ENCODE measurements around the gene CHRNA1. TPM values are rescaled to one million over a fixed set of nuclear protein-coding genes. Genes with fewer than 3 reads are reported as not detected.

Gene CHRNA1
- total RNA-seq, 1 experiment from 2014 or later = not detected

DNA sequence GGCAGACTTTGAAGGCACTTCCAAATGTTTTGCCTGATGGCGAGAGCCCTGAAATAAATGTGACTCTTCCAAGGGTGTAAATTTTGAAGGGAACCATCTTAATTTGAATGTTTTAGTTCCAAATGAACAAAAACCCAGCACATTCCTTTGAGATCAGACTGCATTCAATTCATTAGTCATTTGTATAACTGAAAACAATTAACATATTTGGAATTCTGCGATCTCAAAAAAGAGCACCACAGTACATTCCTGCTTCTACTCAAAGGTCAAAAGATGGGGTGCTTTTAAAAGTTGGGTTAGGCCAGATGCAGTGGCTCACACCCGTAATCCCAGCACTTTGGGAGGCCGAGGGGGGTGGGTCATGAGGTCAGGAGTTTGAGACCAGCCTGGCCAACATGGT is 38.2 kb upstream of the CHRNA1 start:
- H2AFZ ChIP-seq (ENCODE audit: low read length) = no peak overlapping the region
- no peak overlapping the region for H2BK20ac ChIP-seq (ENCODE audit: low read depth, low read length, poor library complexity, severe bottlenecking)
- no peak overlapping the region for H4K91ac ChIP-seq (ENCODE audit: insufficient read length, low read depth, low read length)
- no peaks in the 10 kb centered on the region for H3K79me1 ChIP-seq (ENCODE audit: insufficient read depth, low read depth, low read length, poor library complexity, severe bottlenecking)
- no peak overlapping the region for H4K5ac ChIP-seq (ENCODE audit: insufficient read length, low read depth, low read length)
- H3K4ac ChIP-seq (ENCODE audit: low read depth, low read length) = no peak overlapping the region
- H3K9me3 ChIP-seq (ENCODE audit: control insufficient read depth, low read depth, low read length) = no peaks in the 10 kb centered on the region
- no peak overlapping the region for H3K18ac ChIP-seq (ENCODE audit: insufficient read length, low read depth, low read length)
- no peaks in the 10 kb centered on the region for H3K79me2 ChIP-seq (ENCODE audit: insufficient read depth, low read length)
- H2BK120ac ChIP-seq (ENCODE audit: low read depth, low read length, poor library complexity, severe bottlenecking) = no peak overlapping the region
- no peak overlapping the region for H3T11ph ChIP-seq (ENCODE audit: low read length)
- TF ChIP-seq CTCF (conservative IDR thresholded peaks at IDR 0.05) = no peak
- H2BK15ac ChIP-seq (ENCODE audit: low read depth, low read length) = no peak overlapping the region
- Mint-ChIP-seq H3K9me3 (no peaks in the 10 kb centered on the region), H3K36me3 (ENCODE audit: insufficient read depth in 1 of 3, low read depth in 3 of 3) (peaks cover 21 to 71% (median 58%) of the 10 kb centered on the region in 3 experiments), H3K4me3 (no peak overlapping the region), H3K4me1 (peaks cover 9 to 18% of the 10 kb centered on the region in 2 experiments; a peak in 3 of 4 replicates), H3K27ac (no peak overlapping the region), H3K27me3 (ENCODE audit: low read depth) (no peaks in the 10 kb centered on the region)
- DNase-seq = no peak
- H2BK5ac ChIP-seq (ENCODE audit: insufficient read length, low read length) = no peak overlapping the region
- H3K9ac ChIP-seq (ENCODE audit: extremely low read depth, insufficient read length, low read length) = no peak overlapping the region
- WGBS (ENCODE audit: extremely low coverage, insufficient read length, low lambda C conversion rate) = no CpG with 5 or more reads among the region's 4 CpGs
- H3K56ac ChIP-seq (ENCODE audit: insufficient read length, low read depth, low read length) = no peak overlapping the region
- H3K4me1 ChIP-seq (ENCODE audit: insufficient read depth, low read length) = no peaks in the 10 kb centered on the region; the same call in 1 of the 2 replicates
- H4K8ac ChIP-seq (replicated peaks; ENCODE audit: insufficient read length, low read depth, low read length) = no peak overlapping the region
- H3K4me2 ChIP-seq (ENCODE audit: insufficient read depth, insufficient read length, low read length) = no peak overlapping the region
- H3K14ac ChIP-seq (ENCODE audit: insufficient read depth, low read length) = no peak overlapping the region
- H2AK5ac ChIP-seq (ENCODE audit: insufficient read length, low read length) = no peak overlapping the region
- no peak overlapping the region for H3K23ac ChIP-seq (ENCODE audit: insufficient read length, low read depth, low read length)
- no peak overlapping the region for H3K27ac ChIP-seq (ENCODE audit: insufficient read length, low read depth, low read length)
- no peaks in the 10 kb centered on the region for H3K23me2 ChIP-seq (ENCODE audit: insufficient read length, low read depth, low read length, poor library complexity, severe bottlenecking)
- no peaks in the 10 kb centered on the region for H3K27me3 ChIP-seq (ENCODE audit: insufficient read depth, low read length)
- H4K20me1 ChIP-seq (ENCODE audit: control insufficient read depth, insufficient read depth, insufficient read length) = no peaks in the 10 kb centered on the region
- no peak overlapping the region for H2BK12ac ChIP-seq (ENCODE audit: insufficient read length, low read depth, low read length)

Measured in H9 (cell line).